Activated CD8-positive, alpha-beta memory T cell treated with anti-CD3 and anti-CD28 coated beads, Interleukin-2, amount 10 ng/mL, durations not matched to agents 7 days and 5 days (primary cell): ENCODE results near the gene ANKMY1. TPM values are rescaled to one million over a fixed set of nuclear protein-coding genes. Genes with fewer than 3 reads are reported as not detected.
A peak's percentile ranks its signal among the peaks of the same experiment; 100 is the strongest.

Experiments used
- ATAC-seq: fragments of 150-1000 bp; cut with Tn5 transposase; one replicate; pipeline ENCODE4 v1.10.0; 2021; ENCODE audit warnings: moderate library complexity
- CTCF ChIA-PET: fragments of 350-600 bp; sonication (Branson Sonifier 250); formaldehyde crosslinking; loops from one replicate; lab custom pipeline; 2021; ENCODE audit warnings: antibody characterized with exemption; lab: Charles Lee
- DNase-seq: peaks from one replicate; pipeline ENCODE4 v3.0.0-alpha.2; 2020
- H3K27ac Mint-ChIP-seq: one replicate; pipeline ENCODE4 v1.8.0; 2021; ENCODE audit warnings: mild to moderate bottlenecking, mixed read lengths
- H3K27me3 Mint-ChIP-seq: one replicate; pipeline ENCODE4 v1.8.0; 2021; ENCODE audit warnings: mixed read lengths
- H3K36me3 Mint-ChIP-seq: one replicate; pipeline ENCODE4 v1.8.0; 2021; ENCODE audit warnings: mild to moderate bottlenecking, mixed read lengths
- H3K4me1 Mint-ChIP-seq: one replicate; pipeline ENCODE4 v1.8.0; 2021; ENCODE audit warnings: mixed read lengths
- H3K4me3 Mint-ChIP-seq: one replicate; pipeline ENCODE4 v1.8.0; 2021; ENCODE audit warnings: mild to moderate bottlenecking, moderate library complexity, mixed read lengths
- H3K9me3 Mint-ChIP-seq: one replicate; pipeline ENCODE4 v1.8.0; 2022; ENCODE audit warnings: low read depth, mixed read lengths
- total RNA-seq, 2 experiments: library from RNA; stranded (reverse); gene quantifications; one replicate each; pipeline ENCODE4 v1.2.3, GENCODE V29; 2021

ANKMY1 gene
- total RNA-seq, 2 experiments from 2014 or later = 21.3 to 33.5 TPM

GRCh38 chr2:240509667-240510512 lies 47.9 kb downstream of the ANKMY1 start:
- H3K27ac Mint-ChIP-seq = no peak overlapping the region
- CTCF ChIA-PET = no interaction called here
- ATAC-seq = no peak

GRCh38 chr2:240508832-240509545 lies 48.8 kb downstream of the ANKMY1 start:
- Mint-ChIP-seq H3K9me3 (no peaks in the 10 kb centered on the region), H3K4me3 (no peak overlapping the region), H3K4me1 (peaks cover 7% of the 10 kb centered on the region), H3K27ac (no peak overlapping the region), H3K36me3 (no peaks in the 10 kb centered on the region), H3K27me3 (no peaks in the 10 kb centered on the region)
- DNase-seq (no peak), ATAC-seq (no peak)
- CTCF ChIA-PET = no interaction called here

More at GRCh38 chr2:240509667-240510512, 47.9 kb downstream of the ANKMY1 start:
- H3K4me1 Mint-ChIP-seq = peaks cover 15% of the 10 kb centered on the region
- H3K9me3 Mint-ChIP-seq = no peaks in the 10 kb centered on the region
- H3K27me3 Mint-ChIP-seq = no peaks in the 10 kb centered on the region
- H3K36me3 Mint-ChIP-seq = no peaks in the 10 kb centered on the region
- H3K4me3 Mint-ChIP-seq = no peak overlapping the region
- no peak for DNase-seq

DNA sequence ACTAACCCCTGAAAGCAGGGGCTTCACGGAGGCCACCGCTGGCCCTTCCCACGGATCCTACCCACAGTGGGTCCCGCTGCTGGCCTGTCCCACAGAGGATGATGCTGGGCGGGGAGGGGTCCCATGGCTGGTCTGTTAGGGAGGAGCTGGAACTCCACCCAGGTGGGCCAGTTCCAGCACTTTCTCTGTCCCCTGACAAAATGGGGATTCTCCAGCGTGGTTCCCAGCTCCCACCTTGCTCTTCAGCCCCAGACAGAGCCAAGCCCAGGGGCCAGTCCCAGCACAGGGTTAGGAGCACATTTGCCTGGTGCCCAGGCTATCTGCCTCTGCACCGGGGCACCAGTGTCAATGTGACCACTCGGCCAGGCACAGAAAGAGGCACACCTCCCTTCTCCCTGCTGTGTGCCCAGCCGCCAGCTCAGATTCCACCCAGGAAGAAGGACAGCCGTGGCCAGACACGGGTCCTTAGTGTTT lies 50.0 kb downstream of the ANKMY1 start:
- Mint-ChIP-seq H3K4me3 (no peak overlapping the region), H3K36me3 (no peaks in the 10 kb centered on the region), H3K27ac (no peak overlapping the region), H3K4me1 (no peaks in the 10 kb centered on the region), H3K27me3 (no peaks in the 10 kb centered on the region), H3K9me3 (no peaks in the 10 kb centered on the region)
- ATAC-seq = no peak
- DNase-seq = no peak
- CTCF ChIA-PET = interaction anchor here (1.1 kb wide), 1 partner anchor 9 kb away, joined by 3 read pairs; no protein-coding TSS in a partner anchor

GRCh38 chr2:240507060-240507777 lies 50.6 kb downstream of the ANKMY1 start:
- Mint-ChIP-seq H3K27me3 (no peaks in the 10 kb centered on the region), H3K4me3 (no peak overlapping the region), H3K36me3 (no peaks in the 10 kb centered on the region), H3K4me1 (no peaks in the 10 kb centered on the region), H3K27ac (no peak overlapping the region), H3K9me3 (no peaks in the 10 kb centered on the region)
- CTCF ChIA-PET = interaction anchor here (1.1 kb wide), 1 partner anchor 10 kb away, joined by 3 read pairs; no protein-coding TSS in a partner anchor
- ATAC-seq = no peak
- no peak for DNase-seq

GRCh38 chr2:240506406-240507059 lies 51.3 kb downstream of the ANKMY1 start:
- ATAC-seq (no peak), DNase-seq (no peak)
- Mint-ChIP-seq H3K27me3 (no peaks in the 10 kb centered on the region), H3K4me3 (no peak overlapping the region), H3K9me3 (no peaks in the 10 kb centered on the region), H3K36me3 (no peaks in the 10 kb centered on the region), H3K27ac (no peak overlapping the region), H3K4me1 (no peaks in the 10 kb centered on the region)
- CTCF ChIA-PET = interaction anchor here (1.1 kb wide), 1 partner anchor 11 kb away, joined by 3 read pairs; no protein-coding TSS in a partner anchor

DNA sequence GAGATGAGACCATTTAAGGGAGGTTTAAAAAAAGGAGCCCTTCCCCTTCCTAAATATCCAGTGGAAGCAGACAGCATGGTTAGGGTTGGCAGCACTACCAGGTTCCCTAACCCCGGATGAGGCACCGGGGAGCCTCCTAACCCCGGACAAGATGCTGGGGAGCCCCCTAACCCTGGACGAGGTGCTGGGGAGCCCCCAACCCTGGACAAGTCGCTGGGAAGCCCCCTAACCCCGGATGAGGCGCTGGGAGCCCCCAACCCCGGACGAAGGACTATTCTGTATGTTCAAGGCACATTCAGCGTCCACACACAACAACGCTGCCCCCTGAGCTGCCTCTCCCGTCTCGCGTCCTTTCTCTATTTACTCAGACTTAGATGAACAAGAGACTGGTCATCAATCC lies 51.9 kb downstream of the ANKMY1 start:
- H3K4me1 Mint-ChIP-seq = no peaks in the 10 kb centered on the region
- no peak overlapping the region for H3K4me3 Mint-ChIP-seq
- no peaks in the 10 kb centered on the region for H3K9me3 Mint-ChIP-seq
- H3K27me3 Mint-ChIP-seq = no peaks in the 10 kb centered on the region
- no peak overlapping the region for H3K27ac Mint-ChIP-seq
- no peaks in the 10 kb centered on the region for H3K36me3 Mint-ChIP-seq
- ATAC-seq (no peak), DNase-seq (no peak)
- CTCF ChIA-PET = no interaction called here

GRCh38 chr2:240503848-240504247 lies 53.9 kb downstream of the ANKMY1 start:
- CTCF ChIA-PET = interaction anchor here (1.1 to 1.2 kb wide), 2 partner anchors 10 to 569 kb away, joined by 3 to 6 read pairs; no protein-coding TSS in a partner anchor
- H3K4me3 Mint-ChIP-seq = no peak overlapping the region
- no peaks in the 10 kb centered on the region for H3K4me1 Mint-ChIP-seq
- H3K27me3 Mint-ChIP-seq = no peaks in the 10 kb centered on the region
- ATAC-seq (no peak), DNase-seq (peak; percentile 16)
- H3K9me3 Mint-ChIP-seq = no peaks in the 10 kb centered on the region
- H3K27ac Mint-ChIP-seq = no peak overlapping the region
- peaks cover 3% of the 10 kb centered on the region for H3K36me3 Mint-ChIP-seq

DNA sequence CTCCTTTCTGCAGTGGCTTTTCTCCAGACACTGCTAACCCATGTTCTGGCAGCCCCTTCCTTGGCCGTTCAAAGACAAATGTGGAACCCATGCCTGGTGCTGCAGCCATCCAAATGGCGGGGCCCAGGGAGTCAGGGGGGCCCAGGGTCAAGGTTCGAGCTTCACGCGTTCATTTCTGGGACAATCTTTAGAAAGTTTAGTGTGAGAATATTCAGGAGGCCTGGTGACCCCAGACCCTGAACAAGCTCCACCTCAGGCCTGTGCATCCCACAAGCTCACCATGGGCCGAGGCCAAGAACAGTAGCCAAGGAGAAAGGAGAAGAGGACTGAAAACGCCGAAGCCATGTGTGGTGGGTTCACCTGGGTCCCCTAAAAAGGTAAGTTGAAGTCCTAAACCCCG lies 54.4 kb downstream of the ANKMY1 start:
- Mint-ChIP-seq H3K36me3 (peaks cover 5% of the 10 kb centered on the region), H3K4me3 (no peak overlapping the region), H3K9me3 (no peaks in the 10 kb centered on the region), H3K27ac (no peak overlapping the region), H3K27me3 (no peaks in the 10 kb centered on the region), H3K4me1 (no peaks in the 10 kb centered on the region)
- CTCF ChIA-PET = interaction anchor here (1.1 to 1.2 kb wide), 2 partner anchors 11 to 569 kb away, joined by 3 to 6 read pairs; no protein-coding TSS in a partner anchor
- DNase-seq (peak; percentile 32), ATAC-seq (no peak)

GRCh38 chr2:240502430-240503121 lies 55.2 kb downstream of the ANKMY1 start:
- no peaks in the 10 kb centered on the region for H3K4me1 Mint-ChIP-seq
- H3K4me3 Mint-ChIP-seq = no peak overlapping the region
- no peak for ATAC-seq
- no peak overlapping the region for H3K27ac Mint-ChIP-seq
- CTCF ChIA-PET = interaction anchor here (1.2 kb wide), 1 partner anchor 11 kb away, joined by 6 read pairs; no protein-coding TSS in a partner anchor
- peaks cover 5% of the 10 kb centered on the region for H3K36me3 Mint-ChIP-seq
- DNase-seq = peak; percentile 27
- no peaks in the 10 kb centered on the region for H3K27me3 Mint-ChIP-seq
- H3K9me3 Mint-ChIP-seq = no peaks in the 10 kb centered on the region

GRCh38 chr2:240502059-240502429 lies 55.7 kb downstream of the ANKMY1 start:
- no peak overlapping the region for H3K27ac Mint-ChIP-seq
- CTCF ChIA-PET = no interaction called here
- H3K9me3 Mint-ChIP-seq = no peaks in the 10 kb centered on the region
- ATAC-seq = no peak
- H3K4me1 Mint-ChIP-seq = no peaks in the 10 kb centered on the region
- DNase-seq = peak; percentile 18
- H3K4me3 Mint-ChIP-seq = no peak overlapping the region
- no peaks in the 10 kb centered on the region for H3K27me3 Mint-ChIP-seq
- H3K36me3 Mint-ChIP-seq = peaks cover 5% of the 10 kb centered on the region

DNA sequence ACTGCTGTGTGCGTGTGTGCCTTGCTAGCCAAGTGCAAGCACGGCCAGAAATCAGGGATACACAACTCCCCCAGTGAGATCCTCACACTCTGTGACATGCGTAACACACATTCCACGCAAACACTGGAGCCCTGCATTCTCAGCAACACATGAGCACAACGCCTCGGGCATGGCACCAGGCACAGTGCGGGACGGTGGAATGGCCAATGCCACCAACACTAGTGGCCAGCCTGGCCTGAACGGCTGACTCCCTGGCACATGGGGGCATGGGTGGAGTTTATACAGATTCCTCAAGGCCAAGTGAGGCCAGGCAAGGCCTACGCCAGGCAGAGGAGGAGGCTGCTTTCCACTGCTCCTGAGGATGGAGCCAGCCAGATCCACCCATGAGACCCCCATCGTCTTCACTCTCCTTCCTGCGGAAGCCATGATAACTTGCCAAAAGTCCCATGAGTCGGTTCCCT lies 56.2 kb downstream of the ANKMY1 start:
- H3K4me3 Mint-ChIP-seq = no peak overlapping the region
- ATAC-seq (no peak), DNase-seq (peak; percentile 30)
- CTCF ChIA-PET = no interaction called here
- peaks cover 5% of the 10 kb centered on the region for H3K36me3 Mint-ChIP-seq
- H3K27me3 Mint-ChIP-seq = no peaks in the 10 kb centered on the region
- H3K4me1 Mint-ChIP-seq = no peaks in the 10 kb centered on the region
- H3K27ac Mint-ChIP-seq = no peak overlapping the region
- H3K9me3 Mint-ChIP-seq = no peaks in the 10 kb centered on the region
